RKO (cell line): ENCODE measurements around the gene TMEM253.

Experiments
- DNase-seq: peaks from one replicate; pipeline ENCODE4 v3.0.0-alpha.2; 2016; ENCODE audit warnings: low spot score

The TMEM253 gene

DNA sequence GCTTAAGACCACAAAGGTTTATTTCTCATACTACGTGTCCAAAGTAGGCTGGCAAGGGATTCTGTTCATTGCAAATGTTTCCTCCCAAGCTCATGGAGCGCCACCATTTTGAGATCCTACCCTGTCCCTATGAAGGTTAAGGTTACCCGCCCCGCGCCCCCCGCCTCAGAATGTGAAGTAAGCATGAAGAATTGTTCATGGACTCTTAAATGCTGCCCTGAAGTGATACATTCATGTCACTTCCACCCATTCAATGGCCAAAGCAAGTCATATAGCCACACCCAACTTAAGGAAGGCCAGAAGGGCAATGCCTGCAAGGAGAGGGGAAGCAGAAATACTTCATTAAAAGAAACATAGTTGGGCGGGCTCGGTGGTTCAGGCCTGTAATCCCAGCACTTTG lies 4.2 kb downstream of the TMEM253 start:
- no peak for DNase-seq

DNA sequence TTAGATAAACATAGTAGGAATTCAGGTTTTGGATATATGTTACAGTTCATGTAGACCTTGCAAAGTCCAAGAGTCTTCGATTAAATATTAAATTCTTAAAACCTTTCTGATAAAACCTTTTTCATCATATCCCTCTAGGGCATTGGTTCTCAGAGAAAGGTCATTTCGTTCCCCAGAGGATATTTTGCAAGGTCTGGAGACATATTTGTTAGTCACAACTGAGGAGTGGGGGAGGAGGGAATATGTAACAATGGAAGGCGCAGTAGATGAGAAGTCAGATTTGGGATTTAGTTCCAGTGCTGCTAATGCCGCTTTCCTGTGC lies 5.3 kb downstream of the TMEM253 start:
- DNase-seq, result no peak

DNA sequence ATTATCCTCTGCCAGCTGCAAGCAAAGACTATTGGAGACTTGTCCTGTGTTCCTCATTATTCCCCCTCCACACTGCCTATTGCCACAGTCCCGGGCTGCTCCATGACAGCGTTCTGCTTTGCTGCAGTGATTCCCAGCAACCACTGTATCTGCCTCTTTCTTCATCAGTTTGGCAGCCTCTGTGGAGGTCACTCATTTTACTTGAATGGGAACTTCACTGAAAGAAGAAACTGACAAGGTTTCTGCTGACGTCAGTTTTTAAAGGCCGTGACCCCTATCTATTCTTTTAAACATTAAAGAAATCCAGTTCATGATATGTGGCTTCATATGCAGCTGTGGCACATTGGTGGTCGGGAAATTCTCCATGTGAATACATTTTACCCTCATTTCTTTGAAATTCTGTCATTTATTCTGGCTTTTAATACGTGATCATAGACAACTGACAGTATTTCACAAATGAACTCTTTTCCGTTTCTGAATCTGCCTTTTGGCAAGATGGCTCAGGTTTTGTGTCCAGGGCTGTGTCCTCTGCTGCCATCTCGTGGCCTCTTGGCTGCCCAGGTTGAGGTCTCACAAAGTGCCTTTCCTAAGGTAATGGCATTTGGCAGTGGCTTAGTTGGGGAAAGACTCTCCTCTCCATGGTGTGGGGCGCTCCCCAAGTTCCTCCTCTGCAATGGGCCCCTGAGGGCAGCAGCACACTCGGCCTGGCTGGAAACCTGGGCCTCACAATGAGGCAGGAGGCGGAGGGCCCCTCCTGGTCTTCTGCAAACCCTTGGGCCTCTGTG lies 5.8 kb downstream of the TMEM253 start:
- peak; percentile 83 for DNase-seq

DNA sequence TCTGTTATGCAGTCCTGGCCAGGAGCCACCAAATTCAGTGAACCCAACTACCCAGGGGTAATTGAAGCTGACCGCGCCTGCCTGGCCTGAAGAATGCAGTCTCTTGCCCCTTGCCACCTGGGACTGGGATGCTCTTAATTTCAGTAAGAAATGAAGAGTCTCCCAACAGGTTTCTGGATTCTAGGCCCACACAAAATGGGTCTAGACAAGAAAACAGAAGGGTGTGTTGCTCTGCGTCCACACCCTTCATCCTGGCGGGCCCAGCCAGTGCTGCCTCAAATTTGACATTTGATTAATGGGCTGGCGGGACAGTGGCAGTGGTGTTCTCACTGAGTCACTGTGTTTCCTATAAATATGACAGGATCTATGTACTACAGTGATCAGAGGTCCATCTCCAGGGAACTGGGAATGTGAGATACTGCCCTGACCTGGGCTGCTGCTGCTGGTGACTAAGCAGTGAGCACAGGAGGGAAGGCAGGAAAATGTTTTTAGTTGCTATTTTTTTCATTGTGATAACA lies 6.5 kb downstream of the TMEM253 start:
- no peak for DNase-seq

DNA sequence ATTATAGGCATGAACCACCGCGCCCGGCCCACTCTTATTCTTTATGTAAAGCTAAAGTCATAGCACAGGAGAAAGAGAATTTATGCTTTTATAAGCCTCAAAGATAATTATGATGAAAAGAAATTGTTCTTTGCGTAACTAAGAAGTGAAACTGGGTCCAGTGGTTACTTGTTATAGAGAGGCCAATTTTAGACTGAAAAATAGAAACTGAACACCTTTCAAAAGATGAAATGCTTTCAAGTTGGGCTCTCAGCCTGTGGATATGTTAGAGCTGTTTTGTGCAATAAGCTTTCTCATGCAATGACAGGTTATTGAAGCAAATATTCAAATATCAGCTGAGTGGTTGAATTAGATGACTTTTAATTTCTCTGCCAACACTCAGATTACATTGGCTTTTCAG lies 7.9 kb downstream of the TMEM253 start:
- DNase-seq, result no peak

DNA sequence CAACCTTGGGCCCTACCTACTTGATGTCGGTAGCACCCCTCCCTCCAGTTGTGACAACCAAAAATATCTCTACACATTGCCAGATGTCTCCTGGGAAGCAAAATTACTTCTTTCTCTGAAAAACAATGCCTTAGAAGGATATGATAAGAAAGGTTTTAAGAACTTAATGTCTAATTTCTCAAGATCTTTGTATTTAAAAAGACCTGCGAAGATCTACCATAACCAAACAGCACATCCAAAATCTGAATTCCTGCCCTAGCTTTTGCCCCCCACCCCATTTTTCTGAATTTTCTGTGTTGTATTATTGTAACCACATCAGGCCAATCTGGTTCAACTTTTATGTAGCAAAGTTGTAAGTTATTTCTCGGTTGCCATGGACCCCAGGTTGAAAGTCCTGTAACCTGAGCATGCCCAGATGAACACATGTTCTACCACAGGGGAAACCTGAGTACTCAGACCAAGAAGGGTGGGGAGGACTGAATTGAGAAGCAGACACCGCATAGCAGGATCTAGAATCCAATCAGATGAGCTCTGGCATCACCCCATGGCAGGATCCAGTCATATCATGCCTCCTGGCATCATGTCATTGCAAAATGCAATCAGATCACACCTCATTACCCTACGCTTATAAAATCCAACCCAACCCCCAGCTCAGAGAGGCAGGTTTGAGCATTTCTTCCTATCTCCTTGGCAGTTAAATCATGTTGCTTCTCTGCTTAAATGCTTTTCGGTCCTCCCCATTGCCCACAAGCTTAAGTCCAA lies 8.7 kb downstream of the TMEM253 start:
- DNase-seq, result no peak

DNA sequence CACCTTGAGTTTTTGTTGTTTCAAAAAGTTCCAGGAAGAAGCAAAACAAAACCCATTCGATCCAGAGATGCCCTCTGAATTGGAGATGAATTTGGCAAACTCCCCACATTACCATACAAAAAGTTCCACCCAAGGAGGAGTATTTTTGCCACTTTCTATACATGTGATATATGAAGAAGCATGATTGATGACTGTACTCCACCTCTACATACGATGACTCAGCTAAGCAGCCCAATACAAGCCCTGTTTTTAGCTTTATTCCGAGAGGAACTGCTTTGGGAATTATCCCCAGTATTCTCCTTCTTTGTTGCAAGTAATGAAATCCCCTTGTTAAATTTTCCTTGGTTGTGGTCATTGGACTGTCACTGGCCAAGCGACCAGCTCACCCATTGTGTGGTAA lies 11.4 kb downstream of the TMEM253 start:
- DNase-seq, result no peak

DNA sequence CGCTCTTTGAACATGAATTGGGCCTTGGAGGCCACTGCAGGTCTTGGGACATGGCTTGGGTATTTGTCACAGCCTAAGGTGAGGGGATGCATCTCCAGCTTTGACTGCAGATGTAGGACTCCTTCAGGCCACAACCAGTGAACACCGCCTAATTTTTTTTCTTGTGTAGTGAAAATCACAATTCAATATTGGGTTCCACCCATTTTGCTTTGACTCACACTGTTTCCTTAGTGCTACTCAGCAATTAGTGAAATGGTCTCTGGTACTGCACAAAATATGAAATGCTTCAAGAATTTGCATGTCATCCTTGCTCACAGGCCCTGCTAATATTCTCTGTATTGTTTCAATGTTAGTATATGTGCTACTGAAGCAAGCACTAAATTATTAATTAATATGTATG lies 12.5 kb downstream of the TMEM253 start:
- DNase-seq, result no peak

DNA sequence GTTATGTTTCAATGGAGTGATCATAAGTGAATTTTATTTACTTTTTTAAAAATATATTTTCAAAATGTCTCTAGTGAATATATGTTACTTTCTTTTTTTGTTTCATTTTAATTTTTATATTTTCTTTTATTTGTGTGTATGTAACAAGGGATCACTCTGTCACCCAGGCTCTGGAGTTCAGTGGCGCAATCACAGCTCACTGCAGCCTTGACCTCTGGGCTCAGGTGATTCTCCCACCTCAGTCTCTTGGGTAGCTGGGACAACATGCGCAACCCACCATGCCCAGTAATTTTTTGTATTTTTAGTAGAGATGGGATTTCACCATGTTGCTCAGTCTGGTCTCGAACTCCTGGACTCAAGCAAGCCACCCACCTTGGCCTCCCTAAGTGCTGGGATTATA lies 18.1 kb downstream of the TMEM253 start:
- no peak for DNase-seq

DNA sequence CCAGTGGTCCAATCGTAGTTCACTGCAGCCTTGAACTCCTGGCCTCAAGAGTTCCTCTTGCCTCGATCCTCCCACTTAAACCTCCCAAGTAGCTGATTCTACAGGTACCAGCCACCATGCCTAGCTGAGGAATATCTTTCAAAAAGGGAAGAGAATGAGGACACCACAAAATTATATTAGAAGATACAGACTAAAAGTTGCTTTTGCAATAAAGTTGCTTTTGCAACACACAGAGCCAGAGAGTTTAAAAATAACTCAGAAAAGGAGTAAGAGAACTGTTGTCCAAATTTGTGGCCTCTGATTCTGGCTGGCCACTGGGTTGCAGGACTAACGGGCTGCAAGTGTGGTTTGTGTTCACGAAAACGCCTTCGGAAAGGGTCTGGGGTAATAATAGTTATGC lies 19.8 kb downstream of the TMEM253 start:
- DNase-seq, result no peak

DNA sequence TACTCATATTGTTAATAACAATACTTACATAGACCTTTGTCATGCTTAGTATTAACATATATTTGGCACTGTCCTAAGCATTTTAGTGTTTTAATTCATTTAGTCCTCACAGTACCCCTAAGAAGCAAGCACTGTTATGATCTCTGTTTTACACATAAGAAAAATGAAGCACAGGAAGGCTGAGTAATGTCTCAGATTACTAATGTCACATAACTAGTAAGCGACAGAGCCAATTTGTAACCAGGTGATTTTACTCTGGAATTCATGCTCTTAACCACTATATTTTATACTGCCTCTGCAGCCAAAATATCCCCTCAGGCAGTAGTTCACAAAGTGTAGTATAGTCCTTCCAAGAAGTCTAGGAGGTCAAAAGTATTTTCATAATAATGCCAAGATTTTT lies 20.3 kb downstream of the TMEM253 start:
- DNase-seq, result no peak

DNA sequence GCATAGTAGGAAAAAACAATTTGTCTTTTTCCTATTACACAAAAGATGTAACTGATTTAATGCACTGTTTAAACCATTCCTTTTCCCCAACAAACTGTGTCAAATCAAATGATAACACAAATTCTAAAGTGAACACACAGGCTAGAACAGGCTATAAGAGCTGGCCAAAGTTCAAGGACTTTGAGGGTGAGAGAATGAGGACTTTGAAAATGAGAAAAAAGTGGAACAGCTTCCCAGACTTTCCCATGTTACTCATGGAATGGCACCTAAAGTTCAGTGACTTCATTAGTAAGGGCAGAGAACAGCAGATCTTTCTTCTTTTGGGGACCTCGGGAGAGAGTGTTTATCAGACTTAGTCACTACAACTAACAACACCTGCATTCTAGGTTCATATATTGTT lies 22.6 kb downstream of the TMEM253 start:
- DNase-seq, result no peak

DNA sequence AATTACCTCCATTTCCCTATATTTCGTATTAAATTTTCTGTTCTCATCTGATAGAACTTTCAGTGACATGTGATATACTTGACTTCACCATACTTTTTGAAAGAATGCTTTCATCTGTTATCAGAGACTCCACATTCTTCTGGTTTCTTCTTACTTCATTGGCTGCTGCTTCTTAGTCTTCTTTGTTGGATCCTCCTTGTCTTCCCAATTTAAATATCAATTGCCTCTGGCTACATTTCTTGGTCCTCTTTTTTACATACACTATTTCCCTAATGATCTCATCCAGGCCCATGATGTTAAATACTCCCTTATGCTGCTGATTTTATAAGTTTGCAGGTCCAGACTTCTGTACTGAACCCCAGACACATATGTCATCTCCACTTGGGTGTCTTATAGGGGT lies 33.0 kb downstream of the TMEM253 start:
- DNase-seq, result no peak

DNA sequence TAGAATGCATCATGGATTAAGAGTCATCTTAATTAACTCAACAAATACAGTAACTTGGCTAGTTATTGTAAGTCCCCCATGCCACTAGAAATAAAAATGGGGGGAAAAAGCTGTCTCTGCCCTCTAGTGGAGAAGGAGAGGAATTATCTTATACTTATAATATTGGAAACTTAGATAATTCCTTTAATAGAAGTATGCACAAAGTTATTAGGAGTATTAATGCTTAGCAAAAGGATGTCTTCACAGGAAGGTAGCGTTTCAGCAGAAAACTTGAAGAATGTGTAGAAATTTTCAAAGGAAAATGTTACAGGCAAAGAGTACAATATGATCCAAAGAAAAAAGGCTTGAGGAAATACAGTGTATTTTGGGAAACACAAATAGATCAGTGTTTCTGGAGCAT lies 35.2 kb downstream of the TMEM253 start:
- peak; percentile 57 for DNase-seq

DNA sequence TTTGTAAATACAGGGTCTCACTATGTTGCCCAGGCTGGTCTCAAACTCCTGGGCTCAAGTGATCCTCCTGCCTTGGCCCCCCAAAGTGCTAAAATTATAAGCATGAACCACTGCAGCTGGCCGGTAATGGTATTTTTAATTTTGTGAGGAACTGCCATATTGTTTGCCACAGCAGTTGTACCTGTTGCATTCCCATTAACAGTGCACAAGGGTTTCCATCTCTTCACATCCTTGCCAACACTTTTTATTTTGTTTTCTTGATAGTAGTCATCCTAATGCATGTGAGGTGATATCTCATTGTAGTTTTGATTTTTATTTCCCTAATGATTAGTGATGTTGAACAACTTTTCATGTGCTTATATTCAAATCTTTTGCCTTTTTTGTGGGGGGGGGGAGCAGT lies 41.5 kb downstream of the TMEM253 start:
- no peak for DNase-seq

DNA sequence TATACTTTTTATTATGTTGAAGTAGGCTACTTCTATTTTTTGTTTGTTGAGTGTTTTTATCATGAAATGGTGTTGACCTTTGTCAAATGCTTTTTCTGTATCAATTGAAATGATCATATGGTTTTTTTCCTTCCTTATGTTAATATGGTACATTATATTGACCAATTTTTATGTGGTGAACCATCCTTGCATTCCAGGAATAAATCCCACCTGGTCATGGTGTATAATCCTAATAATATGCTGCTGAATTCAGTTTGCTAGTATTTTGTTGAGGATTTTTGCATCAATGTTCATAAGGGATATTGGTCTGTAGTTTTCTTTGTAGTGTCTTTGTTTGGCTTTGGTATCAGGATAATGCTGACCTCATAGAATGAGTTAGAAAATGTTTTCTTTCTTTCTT lies 44.6 kb downstream of the TMEM253 start:
- DNase-seq, result no peak

DNA sequence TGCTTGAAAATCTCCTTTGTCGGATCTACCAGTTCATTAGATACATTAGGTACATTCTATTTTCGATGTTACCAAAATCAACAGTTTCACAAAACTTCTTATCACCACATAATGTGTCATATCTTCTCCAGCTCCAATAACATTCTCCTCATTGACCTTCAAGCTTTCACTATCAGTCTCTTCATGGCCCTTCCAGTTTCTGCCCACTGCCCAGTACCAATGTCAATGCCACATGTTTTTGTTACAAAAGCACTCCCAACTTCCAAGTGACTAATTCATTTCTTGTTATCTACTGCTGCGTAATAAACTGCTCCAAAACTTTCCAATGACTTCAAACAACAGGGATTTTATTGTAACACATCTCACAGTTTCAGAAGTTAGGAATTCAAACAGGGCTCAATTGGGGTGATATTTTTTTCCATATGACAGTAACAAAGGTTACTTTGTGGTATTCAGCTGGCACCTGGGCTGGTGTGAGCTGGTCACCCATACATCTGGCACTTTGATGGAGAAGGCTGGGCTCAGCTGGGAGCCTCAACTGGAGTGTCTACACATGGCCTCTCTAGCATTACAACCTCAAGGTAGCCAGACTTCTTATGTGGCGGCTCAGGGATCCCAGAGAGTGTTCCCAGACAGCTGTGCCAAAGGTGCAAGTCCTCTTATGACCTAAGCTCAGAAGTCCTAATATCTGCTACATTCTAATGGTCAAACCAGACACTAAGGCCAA lies 48.9 kb downstream of the TMEM253 start:
- no peak for DNase-seq
